Activated T-helper 17 cell treated with anti-CD3 and anti-CD28 coated beads, Interleukin-2, amount 50 U/mL, for 72 hours (primary cell): ENCODE results near the gene SLC25A51. TPM values are rescaled to one million over a fixed set of nuclear protein-coding genes. Genes with fewer than 3 reads are reported as not detected.

Experiments
- ATAC-seq: fragments of 150-1000 bp; cut with Tn5 transposase; replicated peaks from 2 replicates; pipeline ENCODE4 v1.10.0; 2021; ENCODE audit warnings: mild to moderate bottlenecking, moderate library complexity
- H3K27ac Mint-ChIP-seq: one replicate; pipeline ENCODE4 v1.8.0; 2022; ENCODE audit warnings: mixed read lengths
- H3K27me3 Mint-ChIP-seq: one replicate; pipeline ENCODE4 v1.8.0; 2022; ENCODE audit warnings: mixed read lengths
- H3K36me3 Mint-ChIP-seq: one replicate; pipeline ENCODE4 v1.8.0; 2022; ENCODE audit warnings: low read depth, mild to moderate bottlenecking, mixed read lengths
- H3K4me1 Mint-ChIP-seq: one replicate; pipeline ENCODE4 v1.8.0; 2022; ENCODE audit warnings: mixed read lengths
- H3K4me3 Mint-ChIP-seq: one replicate; pipeline ENCODE4 v1.8.0; 2022; ENCODE audit warnings: mild to moderate bottlenecking, mixed read lengths
- H3K9me3 Mint-ChIP-seq: one replicate; pipeline ENCODE4 v1.8.0; 2022; ENCODE audit warnings: mixed read lengths
- total RNA-seq, 2 donors: library from RNA; stranded (reverse); gene quantifications; one replicate each; pipeline ENCODE4 v1.2.3, GENCODE V29; 2022

SLC25A51 gene
- total RNA-seq, 2 donors from 2014 or later, result 20.4 to 34.7 TPM

DNA sequence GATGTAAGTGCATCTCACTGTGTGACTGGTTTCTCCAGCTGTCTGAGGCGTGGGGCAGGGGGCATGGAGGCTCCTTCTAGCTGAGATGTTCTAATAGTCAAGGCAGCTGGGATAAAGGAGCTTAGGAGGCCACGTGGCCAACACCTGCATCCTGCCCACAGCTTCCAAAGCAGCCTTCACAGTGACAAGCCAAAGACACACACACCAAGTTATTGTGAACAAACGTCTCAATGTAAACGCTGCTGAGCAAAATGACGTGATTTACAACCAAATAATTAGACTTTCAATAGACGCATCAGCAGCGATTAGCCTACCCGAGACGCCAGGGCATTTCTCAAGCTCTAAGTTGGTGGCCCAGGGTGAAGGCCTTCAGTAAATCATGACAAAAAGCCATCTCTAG is 23.2 kb upstream of the SLC25A51 start:
- H3K27ac Mint-ChIP-seq, result no peak overlapping the region
- no peaks in the 10 kb centered on the region for H3K4me1 Mint-ChIP-seq
- ATAC-seq, result no peak
- H3K9me3 Mint-ChIP-seq, result no peaks in the 10 kb centered on the region
- no peak overlapping the region for H3K4me3 Mint-ChIP-seq
- no peaks in the 10 kb centered on the region for H3K36me3 Mint-ChIP-seq
- H3K27me3 Mint-ChIP-seq, result no peaks in the 10 kb centered on the region

DNA sequence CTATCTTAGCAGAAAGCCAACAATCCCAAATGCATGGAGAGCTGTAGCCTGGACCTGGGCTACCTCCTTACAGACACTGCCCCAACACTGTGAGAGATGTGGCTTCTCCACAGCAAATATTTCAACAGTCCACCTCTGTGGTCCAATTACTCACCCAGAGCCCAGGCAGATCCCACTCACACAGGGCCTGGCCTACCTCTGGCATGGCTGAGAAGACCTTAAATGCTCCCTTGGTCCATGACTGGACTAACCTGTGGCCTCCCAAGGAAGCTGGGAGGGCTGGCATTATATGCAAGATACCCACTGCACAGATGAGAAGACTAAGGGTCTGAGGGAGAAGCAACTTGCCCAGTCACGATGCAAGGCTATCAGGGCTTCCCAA is 22.8 kb upstream of the SLC25A51 start:
- H3K36me3 Mint-ChIP-seq, result no peaks in the 10 kb centered on the region
- H3K4me3 Mint-ChIP-seq, result no peak overlapping the region
- no peaks in the 10 kb centered on the region for H3K9me3 Mint-ChIP-seq
- no peak for ATAC-seq
- H3K4me1 Mint-ChIP-seq, result no peaks in the 10 kb centered on the region
- no peak overlapping the region for H3K27ac Mint-ChIP-seq
- H3K27me3 Mint-ChIP-seq, result no peaks in the 10 kb centered on the region

DNA sequence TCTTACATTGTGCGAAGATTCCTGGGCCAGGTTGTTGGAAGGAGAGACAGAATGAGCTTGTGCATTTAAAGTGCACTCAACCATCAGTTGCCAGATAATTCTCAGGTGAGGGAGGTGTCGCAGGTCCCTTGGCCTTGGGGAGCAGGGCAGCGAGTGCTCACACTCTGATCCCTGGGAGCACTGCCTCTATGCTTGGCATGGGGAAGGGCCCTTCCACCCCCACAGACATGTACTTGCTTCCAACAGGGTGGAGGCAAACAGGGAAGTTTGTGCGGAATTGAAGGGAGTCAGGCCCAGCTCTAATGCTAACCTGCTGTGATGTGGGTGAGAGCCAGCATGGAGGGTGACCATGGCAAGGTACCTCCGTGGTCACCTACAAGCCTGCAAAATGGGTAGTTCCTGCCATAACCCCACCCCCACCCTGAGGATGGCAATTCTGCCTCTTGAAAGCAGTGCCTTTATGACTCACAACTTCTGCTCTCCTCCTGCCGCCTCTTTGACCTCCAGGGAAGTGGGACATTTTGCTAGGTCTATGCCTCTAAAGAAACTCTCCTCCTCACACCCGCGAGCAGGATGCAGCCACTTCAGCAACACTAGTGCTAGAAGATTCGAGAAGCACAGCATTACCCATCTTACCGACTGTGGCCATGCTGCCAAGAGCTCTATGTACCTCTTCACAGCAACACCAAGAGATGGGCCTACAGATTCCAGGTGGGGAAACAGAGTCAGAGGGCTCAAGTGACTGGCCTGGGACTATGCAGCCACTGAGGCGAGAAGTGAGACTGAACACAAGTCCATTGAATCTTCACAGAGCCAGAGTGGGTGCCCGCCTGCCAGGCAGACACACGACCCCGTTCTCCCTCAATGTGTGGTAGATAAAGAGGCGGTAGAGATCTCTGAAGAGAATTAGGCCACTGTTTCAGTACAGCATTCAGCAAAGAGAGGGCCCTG is 22.1 kb upstream of the SLC25A51 start:
- Mint-ChIP-seq H3K9me3 (no peaks in the 10 kb centered on the region), H3K27me3 (no peaks in the 10 kb centered on the region), H3K36me3 (no peaks in the 10 kb centered on the region), H3K4me1 (no peaks in the 10 kb centered on the region), H3K4me3 (no peak overlapping the region), H3K27ac (no peak overlapping the region)
- ATAC-seq, result peak; percentile 52

DNA sequence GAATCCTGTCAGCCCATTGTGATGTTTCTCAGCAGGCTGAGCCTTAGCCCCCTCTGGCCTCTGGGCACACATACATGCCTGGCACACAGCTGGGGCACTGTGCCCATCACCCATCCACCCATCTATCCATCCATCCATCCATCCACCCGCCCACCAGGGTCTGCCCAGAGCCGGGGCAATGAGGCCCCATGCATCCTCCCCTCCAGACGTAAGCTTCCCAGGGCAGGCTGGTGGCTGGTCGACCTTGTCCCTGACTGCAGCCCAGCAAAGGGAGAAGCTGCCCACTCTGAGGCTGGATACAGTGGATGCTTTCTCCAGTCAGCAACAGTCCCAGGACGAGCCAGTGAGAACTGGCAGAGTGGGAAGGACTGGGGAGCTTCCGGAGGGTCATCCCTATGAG is 21.1 kb upstream of the SLC25A51 start:
- H3K27ac Mint-ChIP-seq, result no peak overlapping the region
- H3K4me3 Mint-ChIP-seq, result no peak overlapping the region
- H3K9me3 Mint-ChIP-seq, result no peaks in the 10 kb centered on the region
- ATAC-seq, result no peak
- no peaks in the 10 kb centered on the region for H3K27me3 Mint-ChIP-seq
- H3K4me1 Mint-ChIP-seq, result no peaks in the 10 kb centered on the region
- H3K36me3 Mint-ChIP-seq, result no peaks in the 10 kb centered on the region

DNA sequence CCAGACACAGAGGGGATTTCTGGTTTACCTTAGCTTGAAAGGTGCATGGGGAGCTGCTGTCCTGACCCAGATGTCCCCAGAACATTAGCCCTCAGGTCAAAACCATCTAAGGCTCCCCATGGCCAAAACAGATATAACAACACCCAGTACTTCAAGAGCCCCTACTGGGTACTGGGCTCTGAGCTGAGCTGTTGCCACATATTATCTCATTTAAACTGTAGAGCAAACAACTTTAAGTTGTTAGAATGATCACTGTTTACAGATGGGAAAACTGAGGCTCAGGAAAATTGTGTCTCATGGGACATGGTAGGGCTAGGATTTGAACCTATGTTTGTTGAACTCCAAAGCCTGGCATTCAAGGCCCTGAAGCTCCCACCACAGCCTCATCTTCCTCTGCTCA is 20.6 kb upstream of the SLC25A51 start:
- no peaks in the 10 kb centered on the region for H3K4me1 Mint-ChIP-seq
- no peaks in the 10 kb centered on the region for H3K27me3 Mint-ChIP-seq
- H3K4me3 Mint-ChIP-seq, result no peak overlapping the region
- H3K27ac Mint-ChIP-seq, result no peak overlapping the region
- no peaks in the 10 kb centered on the region for H3K36me3 Mint-ChIP-seq
- H3K9me3 Mint-ChIP-seq, result no peaks in the 10 kb centered on the region
- no peak for ATAC-seq

DNA sequence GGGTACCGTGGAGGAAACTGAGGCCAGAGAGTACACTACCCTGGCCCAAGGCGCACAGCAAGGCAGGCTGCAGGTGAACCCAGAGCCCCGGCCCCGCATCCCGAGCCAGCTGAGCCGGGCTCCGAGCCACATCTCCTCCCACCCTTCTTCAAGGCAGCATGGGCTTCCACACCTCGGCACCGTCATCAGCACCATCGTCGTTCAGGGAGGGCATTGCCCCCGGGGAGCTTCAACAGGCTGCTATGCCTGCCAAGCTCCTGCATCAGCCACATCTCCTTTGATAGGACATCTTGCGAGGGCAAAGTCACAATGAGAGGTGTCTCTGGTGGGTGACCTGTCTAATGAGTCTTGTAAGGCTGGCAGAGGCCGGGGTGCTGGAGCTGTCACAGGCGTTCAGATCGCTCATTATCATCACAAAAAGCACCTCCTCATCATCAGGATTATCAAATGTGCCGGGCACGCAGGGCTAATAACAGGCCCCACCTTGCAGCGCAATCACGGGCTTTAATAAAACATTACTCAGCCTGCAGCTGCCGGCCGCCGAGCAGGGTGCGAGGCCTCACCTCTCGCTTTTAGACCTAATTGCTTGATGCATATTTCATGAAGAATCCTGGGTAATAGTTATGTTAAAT is 20.0 kb upstream of the SLC25A51 start:
- no peak overlapping the region for H3K27ac Mint-ChIP-seq
- no peaks in the 10 kb centered on the region for H3K4me1 Mint-ChIP-seq
- no peaks in the 10 kb centered on the region for H3K27me3 Mint-ChIP-seq
- no peak overlapping the region for H3K4me3 Mint-ChIP-seq
- H3K9me3 Mint-ChIP-seq, result no peaks in the 10 kb centered on the region
- H3K36me3 Mint-ChIP-seq, result no peaks in the 10 kb centered on the region
- ATAC-seq, result no peak

DNA sequence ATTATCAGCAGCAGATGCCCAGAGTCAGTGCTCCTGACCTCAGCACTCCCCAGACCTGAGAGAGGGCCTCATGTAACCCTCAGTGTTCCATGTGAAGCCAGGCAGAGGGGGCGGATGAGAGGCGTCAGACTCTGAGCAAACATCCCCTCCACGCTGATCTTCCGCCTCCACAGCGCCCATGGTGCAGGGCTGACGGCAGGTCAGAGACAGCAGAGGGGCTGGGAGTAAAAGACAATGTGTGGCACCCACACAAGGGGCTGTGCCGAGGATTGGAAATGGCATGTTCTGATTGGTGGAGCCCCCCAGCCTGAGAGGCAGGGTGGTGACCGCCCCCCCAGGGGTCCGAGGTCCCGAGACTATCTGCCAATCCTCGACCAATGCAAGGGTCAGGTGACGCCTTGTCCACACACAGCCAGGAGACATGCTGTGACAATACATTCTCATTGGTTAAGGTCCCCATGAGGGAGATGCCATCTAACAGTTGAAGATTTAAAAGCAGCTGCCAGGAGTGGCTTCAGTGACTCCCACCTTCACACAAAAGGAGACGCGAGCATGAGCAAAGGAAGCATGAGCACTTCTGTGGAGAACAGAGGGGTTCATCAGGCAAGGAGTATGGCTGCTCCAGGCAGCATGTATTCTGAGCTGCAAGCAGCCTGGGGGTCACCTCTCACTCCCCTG is 19.3 kb upstream of the SLC25A51 start:
- Mint-ChIP-seq H3K4me1 (no peaks in the 10 kb centered on the region), H3K27ac (no peak overlapping the region), H3K9me3 (no peaks in the 10 kb centered on the region), H3K36me3 (no peaks in the 10 kb centered on the region), H3K4me3 (no peak overlapping the region), H3K27me3 (no peaks in the 10 kb centered on the region)
- no peak for ATAC-seq

DNA sequence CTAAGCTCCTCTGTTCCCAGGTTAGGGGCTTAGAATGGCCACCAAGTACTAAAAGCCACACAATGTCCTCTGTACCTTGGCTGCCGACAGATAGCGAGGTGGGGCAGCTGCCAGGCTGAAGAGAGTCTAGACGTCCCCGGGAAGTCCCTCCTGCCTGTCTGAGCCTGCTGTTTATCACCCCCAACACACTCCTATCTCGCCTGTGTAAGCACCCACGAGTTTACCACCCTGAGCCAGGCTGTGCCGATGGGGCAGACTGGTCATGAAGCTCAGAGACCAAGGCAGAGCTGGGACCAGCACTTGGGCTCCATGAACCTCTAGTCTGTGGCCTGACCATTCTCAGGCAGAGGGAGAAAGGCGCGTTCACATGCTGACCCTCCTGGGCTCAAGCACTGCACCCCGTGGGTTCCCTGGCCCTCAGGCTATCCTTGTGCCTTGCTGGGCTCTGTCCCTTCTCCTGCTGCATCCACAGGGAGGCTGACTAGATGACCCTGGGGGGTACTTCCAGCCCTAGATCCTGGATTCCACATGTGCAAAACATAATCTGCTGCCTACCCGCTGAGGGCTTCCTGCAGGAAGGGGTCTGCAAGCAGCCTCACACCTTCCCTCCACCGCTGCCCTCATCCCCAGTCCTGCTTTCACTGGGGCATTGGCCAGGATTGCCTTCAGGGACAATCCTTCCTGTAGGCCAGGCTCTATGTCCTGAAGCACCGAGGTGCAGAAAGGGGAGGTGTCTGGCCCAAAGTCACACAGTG is 18.6 kb upstream of the SLC25A51 start:
- Mint-ChIP-seq H3K27ac (no peak overlapping the region), H3K4me3 (no peak overlapping the region), H3K4me1 (no peaks in the 10 kb centered on the region), H3K27me3 (no peaks in the 10 kb centered on the region), H3K9me3 (no peaks in the 10 kb centered on the region), H3K36me3 (no peaks in the 10 kb centered on the region)
- no peak for ATAC-seq

DNA sequence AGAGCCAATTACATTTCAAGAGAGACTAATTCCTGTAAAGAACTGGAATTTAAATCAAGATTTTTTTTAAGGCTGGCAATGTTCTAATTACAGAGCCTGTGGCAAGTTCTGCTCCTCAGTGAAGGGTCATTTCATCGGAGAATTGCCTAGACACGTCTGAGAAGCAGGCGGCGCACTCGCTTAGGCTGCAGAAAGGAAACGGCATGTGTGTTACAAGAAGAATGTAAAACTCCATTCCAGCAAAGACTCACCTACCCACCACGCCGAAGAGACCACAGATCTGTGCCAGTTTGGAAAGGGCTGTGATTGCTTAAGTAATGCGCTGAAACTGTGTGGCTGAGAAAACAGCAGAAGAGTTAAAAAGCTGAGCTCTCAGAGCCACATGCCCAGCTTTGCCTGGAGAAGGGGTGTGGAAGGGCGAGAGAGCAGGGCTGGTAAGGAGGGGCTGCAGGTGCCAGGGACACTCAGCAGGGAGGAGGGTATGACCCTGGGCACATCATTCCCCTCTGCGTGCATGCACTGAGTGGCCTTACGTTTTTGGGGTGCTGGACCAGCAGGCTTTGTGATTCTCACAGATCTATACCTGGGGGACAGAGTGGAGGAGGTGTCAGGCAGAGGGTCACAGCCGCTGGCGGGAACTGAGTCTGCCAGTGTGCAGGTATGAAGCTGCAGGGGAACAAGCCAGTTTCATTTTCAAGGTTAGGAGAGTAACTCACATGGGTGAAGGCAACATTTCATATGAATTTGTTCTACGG is 17.8 kb upstream of the SLC25A51 start:
- peak overlapping the region; percentile 6 for H3K27ac Mint-ChIP-seq
- no peaks in the 10 kb centered on the region for H3K27me3 Mint-ChIP-seq

DNA sequence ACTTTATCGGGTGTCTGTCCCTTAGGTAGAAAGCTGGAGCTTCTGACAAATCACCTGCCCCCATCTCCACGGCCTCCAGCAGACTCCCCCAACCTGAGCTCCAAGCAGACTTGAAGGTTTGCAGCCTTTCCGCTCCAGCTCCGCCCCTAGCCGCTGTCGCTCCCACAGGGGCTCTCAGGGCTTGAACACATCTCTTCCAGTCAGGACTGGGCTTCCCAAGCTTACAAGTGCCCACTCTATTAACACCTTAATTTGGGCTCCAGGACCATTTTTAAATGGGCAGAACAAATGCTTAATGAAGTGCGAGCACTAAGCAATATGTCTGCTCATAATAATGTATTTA is 17.2 kb upstream of the SLC25A51 start:
- no peaks in the 10 kb centered on the region for H3K36me3 Mint-ChIP-seq
- H3K4me1 Mint-ChIP-seq, result no peaks in the 10 kb centered on the region
- no peak overlapping the region for H3K4me3 Mint-ChIP-seq
- H3K27me3 Mint-ChIP-seq, result no peaks in the 10 kb centered on the region
- H3K27ac Mint-ChIP-seq, result peak overlapping the region; percentile 6
- ATAC-seq, result no peak
- H3K9me3 Mint-ChIP-seq, result no peaks in the 10 kb centered on the region

More for the DNA sequence above, 17.8 kb upstream of the SLC25A51 start:
- Mint-ChIP-seq H3K9me3 (no peaks in the 10 kb centered on the region), H3K36me3 (no peaks in the 10 kb centered on the region), H3K4me3 (no peak overlapping the region), H3K4me1 (no peaks in the 10 kb centered on the region)
- ATAC-seq, result no peak

DNA sequence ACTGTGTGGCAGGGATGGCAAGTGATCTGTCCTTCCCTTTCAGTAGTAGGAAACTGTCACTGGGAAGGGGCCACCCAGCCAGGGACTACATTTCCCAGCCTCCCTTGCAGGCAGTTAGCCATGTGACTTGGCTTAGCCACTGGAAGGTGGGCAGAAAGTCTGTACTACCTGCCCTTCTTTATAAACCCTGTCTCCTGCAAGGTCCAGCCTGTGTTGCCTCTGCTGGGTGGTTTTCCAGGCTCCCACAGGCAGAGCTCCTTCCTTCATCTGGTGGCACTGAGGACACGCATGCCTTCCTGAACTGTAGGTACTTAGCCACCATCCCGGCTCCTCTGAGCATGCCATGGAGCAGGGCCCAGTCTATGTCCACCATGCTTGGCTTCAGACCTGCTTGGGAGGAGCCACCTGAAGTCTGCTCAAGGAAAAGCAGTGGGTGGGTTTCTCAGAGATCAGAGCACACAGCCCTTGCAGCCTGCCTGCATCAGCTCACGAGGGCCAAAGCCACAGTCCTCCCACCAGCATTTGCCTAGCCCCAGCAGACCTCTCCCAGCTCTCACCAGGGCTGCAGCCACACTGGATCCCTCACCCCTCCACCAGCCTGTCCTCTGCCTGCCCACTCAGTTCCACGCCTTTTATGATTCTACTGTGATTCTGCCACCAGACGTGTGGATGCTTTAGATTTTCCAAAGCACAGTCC is 16.7 kb upstream of the SLC25A51 start:
- Mint-ChIP-seq H3K27me3 (no peaks in the 10 kb centered on the region), H3K9me3 (no peaks in the 10 kb centered on the region), H3K4me1 (no peaks in the 10 kb centered on the region), H3K4me3 (no peak overlapping the region), H3K27ac (peak overlapping the region; percentile 6), H3K36me3 (no peaks in the 10 kb centered on the region)
- peak; percentile 45 for ATAC-seq

DNA sequence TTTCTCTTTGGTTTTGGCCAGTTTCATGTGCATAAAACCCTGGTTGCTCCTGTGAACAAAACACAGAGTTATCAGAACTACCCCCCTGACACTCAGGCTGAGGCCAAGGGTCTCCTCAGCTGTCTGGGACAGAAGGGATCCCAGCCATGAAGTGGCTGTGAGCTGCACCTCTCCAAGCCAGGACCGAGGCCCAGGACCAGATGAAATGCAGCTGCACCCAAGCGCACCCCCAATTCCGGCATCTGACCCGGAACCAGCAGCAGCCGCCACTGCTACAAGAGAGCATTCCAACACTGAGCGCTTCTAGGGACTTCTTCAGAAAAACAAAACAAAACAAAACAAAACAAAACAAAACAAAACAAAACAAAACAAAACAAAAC is 16.0 kb upstream of the SLC25A51 start:
- H3K4me3 Mint-ChIP-seq, result no peak overlapping the region
- no peaks in the 10 kb centered on the region for H3K4me1 Mint-ChIP-seq
- H3K27me3 Mint-ChIP-seq, result no peaks in the 10 kb centered on the region
- no peak for ATAC-seq
- no peaks in the 10 kb centered on the region for H3K36me3 Mint-ChIP-seq
- no peak overlapping the region for H3K27ac Mint-ChIP-seq
- H3K9me3 Mint-ChIP-seq, result no peaks in the 10 kb centered on the region

DNA sequence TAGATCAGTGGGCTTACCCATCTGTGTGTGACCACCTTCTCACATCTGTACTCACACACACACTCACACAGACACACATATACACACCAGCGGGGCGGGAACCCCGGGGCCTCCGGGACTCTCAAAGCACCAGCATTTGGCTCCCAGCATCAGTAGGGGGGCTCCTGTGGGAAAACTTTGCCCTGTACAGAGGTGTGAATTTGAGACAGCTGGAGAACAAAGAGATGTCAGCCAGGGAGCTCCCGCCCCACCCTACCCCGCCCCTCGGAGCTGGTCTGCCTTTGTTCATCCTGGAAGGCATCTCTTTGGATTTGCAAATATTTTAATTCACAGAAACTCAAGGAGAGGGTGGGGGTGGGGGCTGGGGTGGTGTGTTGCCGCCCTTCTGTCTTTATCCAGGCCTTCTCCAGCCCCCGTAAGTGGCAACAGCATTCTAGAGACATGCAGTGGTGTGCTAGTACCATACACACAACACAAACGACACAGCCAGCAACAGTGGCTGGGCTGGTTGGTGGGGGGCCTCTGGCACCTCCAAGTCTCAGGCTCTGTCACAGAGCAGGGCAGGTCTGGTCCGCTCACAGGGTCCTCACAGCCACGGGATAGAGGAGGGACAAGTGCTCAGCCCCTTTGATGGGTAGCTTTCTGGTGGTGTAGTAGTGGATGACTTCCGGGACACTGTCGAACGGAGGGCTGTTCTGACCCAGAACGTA is 15.5 kb upstream of the SLC25A51 start:
- Mint-ChIP-seq H3K36me3 (no peaks in the 10 kb centered on the region), H3K9me3 (no peaks in the 10 kb centered on the region), H3K27ac (no peak overlapping the region), H3K27me3 (no peaks in the 10 kb centered on the region), H3K4me1 (no peaks in the 10 kb centered on the region), H3K4me3 (no peak overlapping the region)
- ATAC-seq, result no peak
